Skeletal muscle satellite cell (primary cell): Measurements from ENCODE around the gene DBF4B.
"Not testable (repeated sequence)": the region's sequence is repeated elsewhere in the genome, so short reads cannot be mapped to it uniquely, and the experiment has no call there.

Experiments used
- H3K27me3 ChIP-seq: 2 replicates; pipeline ENCODE4 v1.7.0; 2013; ENCODE audit warnings: low read length; ENCODE audit not compliant: control insufficient read depth, insufficient read depth
- H3K36me3 ChIP-seq: 2 replicates; pipeline ENCODE4 v1.7.0; 2013; ENCODE audit warnings: mild to moderate bottlenecking, control low read depth, low read length; ENCODE audit not compliant: insufficient read depth
- H3K4me1 ChIP-seq: 2 replicates; pipeline ENCODE4 v1.7.0; 2013; ENCODE audit warnings: low read length; ENCODE audit not compliant: control insufficient read depth, insufficient read depth
- H3K4me2 ChIP-seq: 2 replicates; pipeline ENCODE4 v1.7.0; 2013; ENCODE audit warnings: mild to moderate bottlenecking, low read length
- H3K4me3 ChIP-seq: 2 replicates; pipeline ENCODE4 v1.7.0; 2013; ENCODE audit warnings: low read length
- H3K9ac ChIP-seq: 2 replicates; pipeline ENCODE4 v1.7.0; 2013; ENCODE audit warnings: mild to moderate bottlenecking, low read depth, low read length, moderate library complexity
- H3K9me3 ChIP-seq: replicated peaks from 2 replicates; pipeline ENCODE4 v1.7.0; 2013; ENCODE audit warnings: mild to moderate bottlenecking, control low read depth, low read length

The DBF4B gene

GRCh38 chr17:44754276-44754675, 45.8 kb downstream of the DBF4B start:
- peaks cover 4% of the 10 kb centered on the region for H3K4me1 ChIP-seq
- H3K36me3 ChIP-seq = peaks cover 5% of the 10 kb centered on the region
- H3K27me3 ChIP-seq = peaks cover 16% of the 10 kb centered on the region
- H3K4me3 ChIP-seq = no peak overlapping the region
- no peaks in the 10 kb centered on the region for H3K9me3 ChIP-seq
- H3K9ac ChIP-seq = no peak overlapping the region
- H3K4me2 ChIP-seq = no peak overlapping the region

GRCh38 chr17:44755180-44755579, 46.7 kb downstream of the DBF4B start:
- H3K4me3 ChIP-seq, H3K4me1 ChIP-seq, H3K9me3 ChIP-seq, H3K36me3 ChIP-seq, H3K9ac ChIP-seq, H3K4me2 ChIP-seq: not testable (repeated sequence)
- peaks cover 24% of the 10 kb centered on the region for H3K27me3 ChIP-seq

- H3K27me3 ChIP-seq = peaks cover 38% of the 10 kb centered on the region
- no peaks in the 10 kb centered on the region for H3K36me3 ChIP-seq
- no peaks in the 10 kb centered on the region for H3K9me3 ChIP-seq
- H3K4me1 ChIP-seq = peaks cover 8% of the 10 kb centered on the region
- H3K9ac ChIP-seq = no peak overlapping the region
- H3K4me3 ChIP-seq = no peak overlapping the region
- no peak overlapping the region for H3K4me2 ChIP-seq
These were observed 48.8 kb downstream of the DBF4B start for GRCh38 chr17:44757045-44757917.

- Histone ChIP-seq H3K9ac (no peak overlapping the region), H3K27me3 (peaks cover 40% of the 10 kb centered on the region), H3K4me2 (peak overlapping the region; percentile 63), H3K36me3 (no peaks in the 10 kb centered on the region), H3K4me1 (peaks cover 8% of the 10 kb centered on the region), H3K9me3 (no peaks in the 10 kb centered on the region), H3K4me3 (no peak overlapping the region)
These were observed 49.5 kb downstream of the DBF4B start for GRCh38 chr17:44757918-44758413.

- no peaks in the 10 kb centered on the region for H3K9me3 ChIP-seq
- no peaks in the 10 kb centered on the region for H3K36me3 ChIP-seq
- peak within 1 kb of the TSS; percentile 58 for H3K4me3 ChIP-seq
- peak within 1 kb of the TSS; percentile 73 for H3K4me2 ChIP-seq
- H3K4me1 ChIP-seq = peaks cover 8% of the 10 kb centered on the region
- peaks cover 40% of the 10 kb centered on the region for H3K27me3 ChIP-seq
- H3K9ac ChIP-seq = no peak within 1 kb of the TSS
These were observed 50.1 kb downstream of the DBF4B start, which contains the start of gene ADAM11 for GRCh38 chr17:44758414-44759085. ADAM11 (plus strand) TSS chr17:44758988; CDS start chr17:44759200, 212 bp downstream.

GRCh38 chr17:44759086-44759915, 50.8 kb downstream of the DBF4B start:
- Histone ChIP-seq H3K36me3 (no peaks in the 10 kb centered on the region), H3K27me3 (peaks cover 40% of the 10 kb centered on the region), H3K4me3 (peak overlapping the region; percentile 58), H3K4me1 (peaks cover 8% of the 10 kb centered on the region), H3K9ac (no peak overlapping the region), H3K4me2 (peak overlapping the region; percentile 73), H3K9me3 (no peaks in the 10 kb centered on the region)

GRCh38 chr17:44759916-44760243, 51.4 kb downstream of the DBF4B start:
- Histone ChIP-seq H3K4me1 (peaks cover 8% of the 10 kb centered on the region), H3K36me3 (no peaks in the 10 kb centered on the region), H3K4me3 (no peak overlapping the region), H3K27me3 (peaks cover 44% of the 10 kb centered on the region), H3K9me3 (no peaks in the 10 kb centered on the region), H3K4me2 (no peak overlapping the region), H3K9ac (no peak overlapping the region)

GRCh38 chr17:44760474-44761308, 52.2 kb downstream of the DBF4B start:
- Histone ChIP-seq H3K27me3 (peaks cover 44% of the 10 kb centered on the region), H3K4me1 (peaks cover 8% of the 10 kb centered on the region), H3K4me2 (no peak overlapping the region), H3K4me3 (no peak overlapping the region), H3K9me3 (no peaks in the 10 kb centered on the region), H3K9ac (no peak overlapping the region), H3K36me3 (no peaks in the 10 kb centered on the region)

- Histone ChIP-seq H3K4me2 (no peak overlapping the region), H3K27me3 (peaks cover 53% of the 10 kb centered on the region), H3K4me1 (peaks cover 8% of the 10 kb centered on the region), H3K9me3 (no peaks in the 10 kb centered on the region), H3K4me3 (no peak overlapping the region), H3K9ac (no peak overlapping the region), H3K36me3 (no peaks in the 10 kb centered on the region)
These were observed 53.7 kb downstream of the DBF4B start for GRCh38 chr17:44761932-44762810.

- no peaks in the 10 kb centered on the region for H3K9me3 ChIP-seq
- H3K4me3 ChIP-seq = no peak overlapping the region
- H3K27me3 ChIP-seq = peaks cover 44% of the 10 kb centered on the region
- no peak overlapping the region for H3K4me2 ChIP-seq
- no peak overlapping the region for H3K9ac ChIP-seq
- H3K36me3 ChIP-seq = no peaks in the 10 kb centered on the region
- H3K4me1 ChIP-seq = peaks cover 8% of the 10 kb centered on the region
These were observed 54.7 kb downstream of the DBF4B start for GRCh38 chr17:44763170-44763569.
